H1 (cell line): ENCODE data around the gene MED12L. TPM values are rescaled to one million over a fixed set of nuclear protein-coding genes. Genes with fewer than 3 reads are reported as not detected.

Source experiments
- CTCF ChIA-PET: fragments of 300-600 bp; sonication (Branson Sonifier 250); formaldehyde crosslinking; loops from one replicate; lab custom pipeline; 2021; ENCODE audit not compliant: partially characterized antibody; lab: Charles Lee
- POLR2A ChIA-PET: fragments of 300-600 bp; sonication (Branson Sonifier 250); formaldehyde crosslinking; loops from one replicate; lab custom pipeline; 2021; ENCODE audit warnings: inconsistent platforms; ENCODE audit not compliant: partially characterized antibody; lab: Charles Lee
- DNase-seq, 2 experiments: peaks; one replicate each; pipeline versions ENCODE4 v3.0.0 to v3.0.0-alpha.2; 2010 to 2022; ENCODE audit warnings: low spot score in 2 of 2, low read depth in 1 of 2, mixed read lengths in 1 of 2
- FAIRE-seq: peaks from 2 replicates; lab custom pipeline; 2011; peaks lifted over from hg19 to GRCh38; lab: Jason Lieb, UNC
- H2AFZ ChIP-seq: 2 replicates; pipeline ENCODE4 v1.8.1; 2012; ENCODE audit warnings: low read length, inconsistent platforms
- H2AK5ac ChIP-seq: 2 replicates; pipeline ENCODE4 v1.6.1; 2013; ENCODE audit warnings: low read depth, low read length
- H2BK120ac ChIP-seq: replicated peaks from 2 replicates; pipeline ENCODE3; 2013; ENCODE audit warnings: low read depth, low read length, inconsistent platforms
- H2BK12ac ChIP-seq: 2 replicates; pipeline ENCODE4 v1.6.1; 2013; ENCODE audit warnings: low read depth, low read length
- H2BK15ac ChIP-seq: 2 replicates; pipeline ENCODE4 v1.6.1; 2013; ENCODE audit warnings: low read length
- H2BK20ac ChIP-seq: 2 replicates; pipeline ENCODE4 v1.6.1; 2013; ENCODE audit warnings: low read length
- H2BK5ac ChIP-seq: 2 replicates; pipeline ENCODE4 v1.6.1; 2013; ENCODE audit warnings: low read depth, low read length
- H3K14ac ChIP-seq: 2 replicates; pipeline ENCODE4 v1.6.1; 2013; ENCODE audit warnings: inconsistent platforms; ENCODE audit not compliant: insufficient read length
- H3K18ac ChIP-seq: 2 replicates; pipeline ENCODE4 v1.6.1; 2013; ENCODE audit warnings: low read length; ENCODE audit errors: extremely low read depth
- H3K23ac ChIP-seq: 2 replicates; pipeline ENCODE4 v1.6.1; 2013; ENCODE audit warnings: inconsistent platforms; ENCODE audit not compliant: insufficient read length
- H3K23me2 ChIP-seq: 2 replicates; pipeline ENCODE4 v1.6.1; 2013; ENCODE audit warnings: low read depth, low read length
- H3K27ac ChIP-seq: 2 replicates; pipeline ENCODE4 v1.6.1; 2011; ENCODE audit warnings: low read depth, low read length, inconsistent platforms
- H3K27me3 ChIP-seq, 4 experiments: replicated peaks in 1 of 4; 1 replicate in 1 of 4; 2 replicates in 3 of 4; pipeline versions ENCODE4 v1.6.1 to v1.8.1; 2011 to 2013; ENCODE audit warnings: low read length in 3 of 4, mild to moderate bottlenecking in 3 of 4, inconsistent platforms in 2 of 4, mixed read lengths in 2 of 4, moderate library complexity in 1 of 4; ENCODE audit not compliant: control insufficient read depth in 3 of 4, insufficient read depth in 3 of 4; ENCODE audit errors: extremely low read depth in 1 of 4
- H3K36me3 ChIP-seq, 4 experiments: 2 replicates each; pipeline versions ENCODE4 v1.6.1 to v1.8.1; 2011 to 2013; ENCODE audit warnings: mild to moderate bottlenecking in 4 of 4, low read length in 3 of 4, moderate library complexity in 2 of 4, control low read depth in 1 of 4, inconsistent platforms in 1 of 4; ENCODE audit not compliant: insufficient read depth in 4 of 4, control insufficient read depth in 2 of 4
- H3K4ac ChIP-seq: replicated peaks from 2 replicates; pipeline ENCODE3; 2013; ENCODE audit warnings: low read length, low read depth, mixed read lengths, inconsistent platforms; ENCODE audit not compliant: insufficient read length
- H3K4me1 ChIP-seq, 4 experiments: replicated peaks in 1 of 4; 1 replicate in 1 of 4; 2 replicates in 3 of 4; pipeline versions ENCODE4 v1.6.1 to v1.8.1; 2011 to 2013; ENCODE audit warnings: low read length in 3 of 4, inconsistent platforms in 2 of 4, mixed read lengths in 1 of 4; ENCODE audit not compliant: insufficient read depth in 4 of 4, control insufficient read depth in 3 of 4
- H3K4me2 ChIP-seq, 2 experiments: 2 replicates each; pipeline versions ENCODE4 v1.6.1 to v1.8.1; 2011 to 2013; ENCODE audit warnings: low read depth in 2 of 2, low read length in 2 of 2, control low read depth in 1 of 2, inconsistent platforms in 1 of 2, mild to moderate bottlenecking in 1 of 2; ENCODE audit not compliant: insufficient read depth in 1 of 2
- H3K4me3 ChIP-seq, 4 experiments: fragments of 200-600, 300-600 bp in 1 of 4; sonication (generic), shearing (Covaris generic), sonication (Bioruptor Twin) in 1 of 4; 2 replicates each; pipeline versions ENCODE4 v1.5.1 to v1.8.1; 2011 to 2016; ENCODE audit warnings: low read length in 4 of 4, low read depth in 3 of 4, control low read depth in 2 of 4, inconsistent platforms in 2 of 4, mild to moderate bottlenecking in 2 of 4, mixed read lengths in 1 of 4, moderate library complexity in 1 of 4; ENCODE audit not compliant: insufficient read depth in 2 of 4; ENCODE audit errors: extremely low read depth in 1 of 4
- H3K56ac ChIP-seq: replicated peaks from 2 replicates; pipeline ENCODE3; 2013; ENCODE audit warnings: low read depth, mild to moderate bottlenecking, mixed read lengths, low read length, inconsistent platforms; ENCODE audit not compliant: insufficient read length
- H3K79me1 ChIP-seq: 2 replicates; pipeline ENCODE4 v1.6.1; 2013; ENCODE audit warnings: low read depth, low read length, control low read depth
- H3K79me2 ChIP-seq, 2 experiments: 2 replicates each; pipeline versions ENCODE4 v1.6.1 to v1.8.1; 2012 to 2013; ENCODE audit warnings: low read length in 2 of 2, mild to moderate bottlenecking in 2 of 2, inconsistent platforms in 1 of 2; ENCODE audit not compliant: insufficient read depth in 2 of 2, control insufficient read depth in 1 of 2
- H3K9ac ChIP-seq, 4 experiments: replicated peaks in 1 of 4; 1 replicate in 1 of 4; 2 replicates in 3 of 4; pipeline versions ENCODE4 v1.6.1 to v1.8.1; 2011 to 2013; ENCODE audit warnings: low read depth in 3 of 4, low read length in 3 of 4, control low read depth in 2 of 4, mild to moderate bottlenecking in 2 of 4, moderate library complexity in 2 of 4, inconsistent platforms in 1 of 4; ENCODE audit errors: extremely low read depth in 1 of 4
- H3K9me3 ChIP-seq, 2 experiments: 2 replicates each; pipeline versions ENCODE4 v1.6.1 to v1.8.1; 2012 to 2013; ENCODE audit warnings: mild to moderate bottlenecking in 2 of 2, moderate library complexity in 2 of 2, control low read depth in 1 of 2, inconsistent platforms in 1 of 2, low read depth in 1 of 2, low read length in 1 of 2, mixed read lengths in 1 of 2; ENCODE audit not compliant: insufficient read depth in 2 of 2
- H4K20me1 ChIP-seq, 2 experiments: replicated peaks in 1 of 2; 2 replicates each; pipeline versions ENCODE3 to v1.8.1; 2011 to 2013; ENCODE audit warnings: inconsistent platforms in 2 of 2, low read length in 2 of 2, mild to moderate bottlenecking in 1 of 2; ENCODE audit not compliant: insufficient read depth in 2 of 2, control insufficient read depth in 1 of 2
- H4K5ac ChIP-seq: 2 replicates; pipeline ENCODE4 v1.6.1; 2013; ENCODE audit warnings: low read length, low read depth, mixed read lengths, inconsistent platforms; ENCODE audit not compliant: insufficient read length
- H4K8ac ChIP-seq: 2 replicates; pipeline ENCODE4 v1.8.0; 2013; ENCODE audit warnings: mild to moderate bottlenecking, moderate library complexity, low read length, inconsistent platforms; ENCODE audit not compliant: insufficient read depth; ENCODE audit errors: extremely low read depth
- H4K91ac ChIP-seq: replicated peaks from 2 replicates; pipeline ENCODE3; 2013; ENCODE audit warnings: low read length, mixed read lengths, inconsistent platforms; ENCODE audit not compliant: insufficient read length
- HDAC6 ChIP-seq: IDR thresholded peaks from one replicate; pipeline ENCODE4 v1.7.1; 2012; ENCODE audit warnings: low read depth, mild to moderate bottlenecking, inconsistent platforms, low read length, moderate library complexity
- POU5F1 ChIP-seq: IDR thresholded peaks from 2 replicates; pipeline ENCODE4 v1.6.1; 2011; ENCODE audit warnings: low read depth, mild to moderate bottlenecking, low read length, moderate library complexity
- RAD21 ChIP-seq, 2 experiments: IDR thresholded peaks in 1 of 2; conservative IDR thresholded peaks in 1 of 2; 2 replicates each; pipeline ENCODE4 v1.6.1; 2011; ENCODE audit warnings: low read depth in 2 of 2, low read length in 2 of 2, improper control_type of control experiment in 1 of 2, inconsistent platforms in 1 of 2, mild to moderate bottlenecking in 1 of 2, moderate library complexity in 1 of 2
- RNF2 ChIP-seq: fragments of 200-900, 300-1000 bp; sonication (generic); IDR thresholded peaks from 2 replicates; pipeline ENCODE4 v1.7.1; 2016; ENCODE audit warnings: borderline replicate concordance, low read depth, mild to moderate bottlenecking, antibody characterized with exemption, low read length; ENCODE audit not compliant: poor library complexity, severe bottlenecking; ENCODE audit errors: missing control alignments
- SP4 ChIP-seq: IDR thresholded peaks from 2 replicates; pipeline ENCODE4 v1.6.1; 2012; ENCODE audit warnings: low read length, inconsistent platforms
- WGBS, 2 experiments: shearing (Covaris generic) in 1 of 2; methylation state at CpG; one replicate each; pipeline versions ENCODE4 v1.1.6 to v1.1.7; 2013 to 2015; ENCODE audit warnings: low lambda C conversion rate in 2 of 2, mixed read lengths in 2 of 2, inconsistent platforms in 1 of 2, low coverage in 1 of 2, missing lambda C conversion rate in 1 of 2; ENCODE audit not compliant: insufficient replicate concordance in 2 of 2, insufficient coverage in 1 of 2, insufficient read length in 1 of 2; ENCODE audit errors: extremely low coverage in 1 of 2, missing lambda C conversion rate in 1 of 2; 5-methylcytosine and 5-hydroxymethylcytosine counted together
- polyA plus RNA-seq, 7 experiments: library from polyadenylated mRNA; depleted of rRNA in 3 of 7; stranded (reverse) in 5 of 7; unstranded in 2 of 7; fragments of >200 nt in 5 of 7; fragments of 200-250 nt in 2 of 7; gene quantifications; 1 replicate in 5 of 7; 2 replicates in 1 of 7; 4 replicates in 1 of 7; pipeline versions ENCODE4 v1.2.1 to v1.2.3, GENCODE V29; 2011 to 2013; ENCODE audit warnings: missing spikeins in 2 of 7, mixed read lengths in 2 of 7
- total RNA-seq: library from RNA; stranded (reverse); fragmentation: NEBNext Ultra II Directional; extraction: Animal tissue kit (Norgen Biotek cat#: 25700); gene quantifications from 2 replicates; pipeline ENCODE4 v1.2.1, GENCODE V29; 2021

The MED12L gene
- total and polyA plus RNA-seq, 2 of the 8 experiments (the other 6 are each of a cell fraction or from before 2014, with no cell fraction given) = 3.6 to 26.2 TPM

DNA sequence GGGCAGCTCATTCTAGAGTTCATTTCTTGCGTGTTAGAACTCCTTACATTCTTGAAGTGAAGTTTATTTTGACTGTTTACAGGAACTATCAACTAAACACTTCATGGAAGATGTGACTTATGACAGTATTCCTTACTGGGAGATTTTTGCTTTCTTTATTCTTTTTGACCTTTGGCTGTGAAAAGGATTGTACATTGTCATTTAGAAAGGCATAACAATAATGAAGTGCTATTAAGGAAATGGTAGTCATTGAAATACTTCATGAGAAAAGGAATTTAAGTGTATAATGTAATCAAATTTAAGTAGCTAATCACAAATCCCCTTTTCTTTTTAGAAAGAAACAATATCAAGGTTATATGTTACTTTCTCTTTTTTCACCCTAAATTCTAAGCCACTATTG is 181.6 kb downstream of the MED12L start:
- H3K23ac ChIP-seq = no peak overlapping the region
- TF ChIP-seq HDAC6 (no peak), RAD21 (IDR thresholded peaks at IDR 0.05 in 1 of 2, conservative IDR thresholded peaks at IDR 0.05 in 1 of 2; ENCODE audit: low read depth in 2 of 2, low read length in 2 of 2) (no peak), SP4 (no peak), POU5F1 (no peak), RNF2 (no peak)
- TF ChIP-seq, all 59 proteins: peak for 0
- no peak for DNase-seq
- Histone ChIP-seq H3K4me2 (no peak overlapping the region), H3K9me3 (no peaks in the 10 kb centered on the region), H3K4ac (no peak overlapping the region), H3K79me1 (no peaks in the 10 kb centered on the region; the same call in 1 of the 2 replicates), H3K4me3 (no peak overlapping the region), H4K5ac (no peak overlapping the region), H3K9ac (no peak overlapping the region), H3K36me3 (no peaks in the 10 kb centered on the region), H2BK120ac (no peak overlapping the region), H2AK5ac (no peak overlapping the region), H3K27me3 (no peaks in the 10 kb centered on the region), H2BK15ac (no peak overlapping the region), H3K23me2 (no peaks in the 10 kb centered on the region), H4K20me1 (no peaks in the 10 kb centered on the region), H4K91ac (no peak overlapping the region), H2BK5ac (no peak overlapping the region), H3K56ac (no peak overlapping the region), H2BK12ac (no peak overlapping the region), H3K79me2 (no peaks in the 10 kb centered on the region), H3K4me1 (peaks cover 0 to 7% (median 3%) of the 10 kb centered on the region in 4 experiments; a peak in 2 of 7 replicates), H3K14ac (no peak overlapping the region), H4K8ac (no peak overlapping the region), H2AFZ (no peak overlapping the region), H3K18ac (no peak overlapping the region), H3K27ac (no peak overlapping the region), H2BK20ac (no peak overlapping the region)
- CTCF ChIA-PET = interaction anchor here (0.7 to 3.4 kb wide), 5 partner anchors 11 to 42 kb away, joined by 3 to 13 read pairs (median 4); partner anchors contain the start of gene P2RY14
- WGBS, 2 experiments = 96% methylated on average over 1 of the region's 1 CpG; no CpG with 5 or more reads in 1 of the 2 experiments
- POLR2A ChIA-PET = no interaction called here
- FAIRE-seq = no peak
